Stomach (tissue), 4 donors: ENCODE data around the gene ITGA6.

Experiments
- CTCF ChIP-seq, 7 experiments: fragments of 450-650 bp in 4 of 7; fragments of 200-600 bp in 3 of 7; sonication (generic) in 3 of 7; IDR thresholded peaks; one replicate each; pipeline ENCODE4 v1.5.1; 2016 to 2019; ENCODE audit warnings: antibody characterized with exemption in 7 of 7, control low read depth in 2 of 7, mild to moderate bottlenecking in 1 of 7
- EP300 ChIP-seq: sonication (generic); formaldehyde crosslinking; IDR thresholded peaks from one replicate; pipeline ENCODE4 v1.6.1; 2017; ENCODE audit warnings: antibody characterized with exemption
- POLR2AphosphoS5 ChIP-seq, 3 donors: sonication (generic); formaldehyde crosslinking; IDR thresholded peaks; one replicate each; pipeline ENCODE4 v1.6.1; 2016; ENCODE audit warnings: antibody characterized with exemption in 3 of 3

- TF ChIP-seq EP300, result no peak
- TF ChIP-seq CTCF (IDR thresholded peaks at IDR 0.05), result no peak
- TF ChIP-seq POLR2AphosphoS5 (IDR thresholded peaks at IDR 0.05), result no peak
Measured at GRCh38 chr2:172551271-172551670, 123.9 kb downstream of the ITGA6 start.
